Stimulated activated CD4-positive, alpha-beta T cell treated with anti-CD3 and anti-CD28 coated beads, Interleukin-2, amount 100 ng/mL, for 24 hours (primary cell): Measurements from ENCODE around the gene PCSK6.
A peak's percentile ranks its signal among the peaks of the same experiment; 100 is the strongest.

Experiments used
- DNase-seq, 2 donors: peaks; one replicate each; pipeline ENCODE4 v3.0.0-alpha.2; 2020

PCSK6 gene

GRCh38 chr15:101522621-101523559 is 33.4 kb upstream of the PCSK6 start:
- DNase-seq: no peak

GRCh38 chr15:101522091-101522490 is 32.6 kb upstream of the PCSK6 start:
- DNase-seq: no peak

- DNase-seq: no peak
These were observed 32.1 kb upstream of the PCSK6 start for GRCh38 chr15:101521591-101521990.

GRCh38 chr15:101521069-101521468 is 31.6 kb upstream of the PCSK6 start:
- no peak for DNase-seq

- DNase-seq: no peak
These were observed 30.9 kb upstream of the PCSK6 start for GRCh38 chr15:101520395-101520794.

- DNase-seq: no peak
These were observed 28.0 kb upstream of the PCSK6 start for GRCh38 chr15:101517504-101517903.

GRCh38 chr15:101514318-101514717 is 24.8 kb upstream of the PCSK6 start:
- DNase-seq: no peak

GRCh38 chr15:101511717-101512116 is 22.2 kb upstream of the PCSK6 start:
- DNase-seq: no peak

- no peak for DNase-seq
These were observed 21.0 kb upstream of the PCSK6 start for GRCh38 chr15:101510212-101511197.

GRCh38 chr15:101509279-101509678 is 19.8 kb upstream of the PCSK6 start:
- DNase-seq: no peak

- DNase-seq: no peak
These were observed 17.0 kb upstream of the PCSK6 start for GRCh38 chr15:101506491-101506890.

GRCh38 chr15:101505610-101506337 is 16.3 kb upstream of the PCSK6 start:
- DNase-seq: no peak

- no peak for DNase-seq
These were observed 15.5 kb upstream of the PCSK6 start for GRCh38 chr15:101504866-101505609.

GRCh38 chr15:101504373-101504772 is 14.9 kb upstream of the PCSK6 start:
- no peak for DNase-seq

- DNase-seq: no peak
These were observed 13.7 kb upstream of the PCSK6 start for GRCh38 chr15:101503296-101503599.

GRCh38 chr15:101502572-101503295 is 13.2 kb upstream of the PCSK6 start:
- DNase-seq: no peak

GRCh38 chr15:101501703-101502373 is 12.3 kb upstream of the PCSK6 start:
- peak; percentile 57 to 59 for DNase-seq

GRCh38 chr15:101500865-101501551 is 11.5 kb upstream of the PCSK6 start:
- no peak for DNase-seq

- no peak for DNase-seq
These were observed 10.6 kb upstream of the PCSK6 start for GRCh38 chr15:101499863-101500713.
